Myocyte (in vitro differentiated cells): ENCODE results near the gene FERMT2. TPM values are rescaled to one million over a fixed set of nuclear protein-coding genes. Genes with fewer than 3 reads are reported as not detected.
"Not testable (repeated sequence)": the region's sequence is repeated elsewhere in the genome, so short reads cannot be mapped to it uniquely, and the experiment has no call there.

Source experiments
- DNase-seq: peaks from one replicate; pipeline ENCODE4 v3.0.0-alpha.2; 2012; ENCODE audit warnings: low read depth
- total RNA-seq: library from RNA; depleted of rRNA; stranded (reverse); fragments of >200 nt; gene quantifications from 2 replicates; pipeline ENCODE4 v1.2.3, GENCODE V29; 2014

The FERMT2 gene
- total RNA-seq, 1 donor from 2014 or later = 153 TPM

- DNase-seq = no peak
Observed at GRCh38 chr14:52944254-52944653, 6.6 kb downstream of the FERMT2 start.

- no peak for DNase-seq
Observed at GRCh38 chr14:52939427-52939826, 11.4 kb downstream of the FERMT2 start.

GRCh38 chr14:52937869-52938268 is 13.0 kb downstream of the FERMT2 start:
- no peak for DNase-seq

- DNase-seq = no peak
Observed at GRCh38 chr14:52937306-52937705, 13.5 kb downstream of the FERMT2 start.

- DNase-seq = peak; percentile 36
Observed at GRCh38 chr14:52936437-52936836, 14.4 kb downstream of the FERMT2 start.

- DNase-seq = no peak
Observed at GRCh38 chr14:52935833-52936232, 15.0 kb downstream of the FERMT2 start.

GRCh38 chr14:52934762-52935161 is 16.1 kb downstream of the FERMT2 start:
- no peak for DNase-seq

- no peak for DNase-seq
Observed at GRCh38 chr14:52929192-52929807, 21.6 kb downstream of the FERMT2 start.

- peak; percentile 34 for DNase-seq
Observed at GRCh38 chr14:52926953-52927352, 23.9 kb downstream of the FERMT2 start.

- peak; percentile 77 for DNase-seq
Observed at GRCh38 chr14:52923902-52924575, 26.8 kb downstream of the FERMT2 start.

- no peak for DNase-seq
Observed at GRCh38 chr14:52922656-52923055, 28.2 kb downstream of the FERMT2 start.

- DNase-seq = no peak
Observed at GRCh38 chr14:52922059-52922458, 28.8 kb downstream of the FERMT2 start.

- DNase-seq = not testable (repeated sequence)
Observed at GRCh38 chr14:52920411-52920810, 30.4 kb downstream of the FERMT2 start.

- DNase-seq = no peak
Observed at GRCh38 chr14:52919971-52920370, 30.9 kb downstream of the FERMT2 start.

GRCh38 chr14:52918486-52918885 is 32.4 kb downstream of the FERMT2 start:
- DNase-seq = peak; percentile 55

GRCh38 chr14:52917735-52918134 is 33.1 kb downstream of the FERMT2 start:
- no peak for DNase-seq

- DNase-seq = no peak
Observed at GRCh38 chr14:52914295-52914694, 36.6 kb downstream of the FERMT2 start.

- DNase-seq = no peak
Observed at GRCh38 chr14:52913271-52913670, 37.6 kb downstream of the FERMT2 start.

- DNase-seq = no peak
Observed at GRCh38 chr14:52911904-52912303, 38.9 kb downstream of the FERMT2 start.

GRCh38 chr14:52910572-52910971 is 40.3 kb downstream of the FERMT2 start:
- DNase-seq = no peak

- peak; percentile 65 for DNase-seq
Observed at GRCh38 chr14:52907949-52908348, 42.9 kb downstream of the FERMT2 start.

- DNase-seq = peak; percentile 40
Observed at GRCh38 chr14:52906141-52906601, 44.7 kb downstream of the FERMT2 start.
